LNCAP (cell line): Measurements from ENCODE around the gene GSPT2.

Experiments used
- CTCF ChIP-seq: fragments of 450-650 bp; IDR thresholded peaks from 2 replicates; pipeline ENCODE4 v1.5.1; 2017; ENCODE audit warnings: mild to moderate bottlenecking

The GSPT2 gene

GRCh38 chrX:51747671-51748070, 4.4 kb downstream of the GSPT2 start:
- TF ChIP-seq CTCF, result no peak

- no peak for TF ChIP-seq CTCF
These were observed 16.0 kb downstream of the GSPT2 start for GRCh38 chrX:51759055-51759839.

- TF ChIP-seq CTCF, result no peak
These were observed 17.4 kb downstream of the GSPT2 start for GRCh38 chrX:51760657-51761056.

GRCh38 chrX:51766546-51766945, 23.3 kb downstream of the GSPT2 start:
- no peak for TF ChIP-seq CTCF

- no peak for TF ChIP-seq CTCF
These were observed 33.6 kb downstream of the GSPT2 start for GRCh38 chrX:51776851-51777250.

- no peak for TF ChIP-seq CTCF
These were observed 36.1 kb downstream of the GSPT2 start for GRCh38 chrX:51779306-51779705.

GRCh38 chrX:51795136-51795535, 51.9 kb downstream of the GSPT2 start:
- TF ChIP-seq CTCF, result no peak
